GM12892 (cell line): ENCODE measurements around the gene OSBPL6.
A peak's percentile ranks its signal among the peaks of the same experiment; 100 is the strongest.

ENCODE experiments used
- DNase-seq: peaks from one replicate; pipeline ENCODE4 v3.0.0; 2011; ENCODE audit not compliant: insufficient read length
- FAIRE-seq: peaks from 2 replicates; lab custom pipeline; 2011; peaks lifted over from hg19 to GRCh38; lab: Jason Lieb, UNC
- POLR2A ChIP-seq: IDR thresholded peaks from 2 replicates; pipeline ENCODE4 v1.6.1; 2011; ENCODE audit warnings: low read depth, low read length, control low read depth
- POLR2AphosphoS5 ChIP-seq: IDR thresholded peaks from 2 replicates; pipeline ENCODE4 v1.6.1; 2011; ENCODE audit warnings: low read depth, low read length, control low read depth
- TAF1 ChIP-seq: IDR thresholded peaks from 2 replicates; pipeline ENCODE4 v1.6.1; 2011; ENCODE audit warnings: low read depth, mild to moderate bottlenecking, control low read depth, low read length, borderline replicate concordance

Gene OSBPL6

DNA sequence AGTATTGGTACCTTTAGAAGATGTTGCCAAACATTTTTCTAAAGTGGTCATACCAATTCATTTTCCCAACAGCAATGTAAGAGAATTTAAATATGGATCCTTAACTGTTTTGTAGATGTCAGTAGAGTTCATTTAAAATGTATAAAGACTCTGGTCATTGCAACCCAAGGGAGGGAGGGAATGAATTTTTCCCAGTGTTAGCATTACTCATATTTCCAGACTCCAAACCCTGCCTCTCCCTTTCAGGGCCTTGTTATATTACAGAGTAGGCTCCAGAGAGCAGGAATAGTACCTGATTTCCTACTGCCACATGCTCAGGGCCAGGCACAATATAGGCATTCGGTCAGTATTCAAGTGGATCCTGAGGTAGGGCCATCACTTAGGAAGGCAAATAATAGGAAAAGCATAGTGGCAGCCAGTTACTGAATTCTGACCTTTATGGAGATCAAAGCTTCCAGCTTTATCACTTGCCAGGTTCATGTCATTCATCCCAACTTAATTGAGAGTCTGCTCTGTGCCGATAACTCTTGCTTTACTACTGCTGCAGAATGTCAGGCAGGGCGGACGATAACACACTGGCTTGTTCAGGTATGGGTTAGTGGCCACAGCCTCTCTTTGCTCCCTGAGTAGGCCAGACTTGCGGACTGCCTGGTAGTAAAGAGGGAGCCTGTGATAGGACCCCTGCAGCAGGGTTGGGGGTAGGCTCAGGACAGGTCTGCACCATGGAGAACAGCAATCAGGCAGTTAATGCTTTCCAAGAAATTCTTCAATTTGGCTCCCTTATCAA, 75.3 kb downstream of the OSBPL6 start:
- FAIRE-seq (no peak), DNase-seq (no peak)
- TF ChIP-seq TAF1, result no peak
- no peak for TF ChIP-seq POLR2AphosphoS5
- TF ChIP-seq POLR2A, result no peak

DNA sequence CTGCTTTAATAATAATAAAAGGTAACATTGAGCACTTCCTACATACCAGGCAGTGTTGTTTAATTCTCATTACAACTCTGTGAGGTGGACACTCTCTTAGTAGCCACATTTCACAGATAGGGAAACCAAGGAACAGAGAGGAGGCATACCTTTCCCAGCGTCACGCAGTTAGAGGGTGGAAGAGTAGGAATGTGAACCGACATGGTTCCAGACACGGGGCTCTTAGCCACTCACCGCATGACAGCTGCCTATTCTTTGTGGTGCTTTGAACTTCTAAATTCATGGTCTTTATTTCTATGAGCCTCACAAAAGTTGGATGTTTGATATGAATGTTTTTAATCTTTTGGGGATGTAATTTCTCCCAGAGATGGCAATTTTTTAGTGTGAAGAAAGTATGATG, 76.0 kb downstream of the OSBPL6 start:
- TF ChIP-seq POLR2A (no peak), POLR2AphosphoS5 (no peak), TAF1 (no peak)
- DNase-seq (no peak), FAIRE-seq (no peak)

DNA sequence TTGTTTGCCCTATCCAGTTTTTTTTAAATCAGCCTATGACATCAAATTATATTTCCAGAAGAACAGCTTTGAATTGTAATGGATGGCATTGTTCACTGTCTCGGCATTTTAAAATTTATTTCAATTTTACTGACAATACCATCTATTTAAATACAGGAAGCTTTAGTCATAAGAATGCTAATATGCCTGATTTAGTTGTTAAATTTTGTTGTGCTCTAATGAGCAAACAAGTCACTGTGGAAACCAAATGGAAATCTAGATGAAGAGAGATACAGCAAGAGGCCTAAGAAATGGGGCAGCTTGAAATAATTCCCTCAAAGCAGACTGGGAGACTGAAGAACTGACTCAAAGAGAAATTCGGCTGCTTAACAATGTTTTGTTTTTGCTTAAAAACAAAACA, 76.8 kb downstream of the OSBPL6 start:
- no peak for FAIRE-seq
- DNase-seq, result no peak
- TF ChIP-seq TAF1, result no peak
- no peak for TF ChIP-seq POLR2A
- no peak for TF ChIP-seq POLR2AphosphoS5

DNA sequence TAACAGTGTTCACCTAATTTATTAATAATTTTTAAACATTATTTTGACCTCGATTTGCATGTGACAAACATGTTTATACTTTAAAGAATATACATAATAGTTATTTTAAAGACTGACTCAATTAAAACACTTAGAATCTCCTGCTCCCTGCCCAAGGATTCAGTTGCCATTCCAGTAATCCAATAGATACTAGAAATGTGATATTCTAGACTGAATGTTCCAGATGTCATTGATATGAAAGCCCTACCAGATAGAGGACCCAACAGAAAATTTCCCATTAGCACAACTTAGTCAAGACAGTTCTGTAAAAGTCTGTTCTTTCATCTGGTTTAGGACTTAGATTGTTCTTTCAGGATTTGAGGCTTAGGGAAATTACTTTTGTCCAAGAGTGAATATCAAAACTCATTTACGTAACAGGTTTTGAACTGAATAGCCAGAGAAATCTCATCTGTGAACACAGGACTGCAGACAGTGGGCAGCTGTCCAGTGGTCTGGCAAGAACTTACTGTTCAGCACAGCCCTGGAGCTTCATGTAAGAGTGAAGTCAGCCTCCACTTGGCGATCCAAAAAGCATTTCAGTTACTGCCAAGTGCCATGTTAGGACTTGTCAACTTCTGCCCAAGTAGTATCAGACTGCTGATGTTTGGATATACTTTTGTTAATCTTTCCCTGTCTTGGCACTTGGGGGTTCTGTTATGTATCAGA, 77.5 kb downstream of the OSBPL6 start:
- DNase-seq (no peak), FAIRE-seq (no peak)
- TF ChIP-seq TAF1 (no peak), POLR2A (no peak), POLR2AphosphoS5 (no peak)

DNA sequence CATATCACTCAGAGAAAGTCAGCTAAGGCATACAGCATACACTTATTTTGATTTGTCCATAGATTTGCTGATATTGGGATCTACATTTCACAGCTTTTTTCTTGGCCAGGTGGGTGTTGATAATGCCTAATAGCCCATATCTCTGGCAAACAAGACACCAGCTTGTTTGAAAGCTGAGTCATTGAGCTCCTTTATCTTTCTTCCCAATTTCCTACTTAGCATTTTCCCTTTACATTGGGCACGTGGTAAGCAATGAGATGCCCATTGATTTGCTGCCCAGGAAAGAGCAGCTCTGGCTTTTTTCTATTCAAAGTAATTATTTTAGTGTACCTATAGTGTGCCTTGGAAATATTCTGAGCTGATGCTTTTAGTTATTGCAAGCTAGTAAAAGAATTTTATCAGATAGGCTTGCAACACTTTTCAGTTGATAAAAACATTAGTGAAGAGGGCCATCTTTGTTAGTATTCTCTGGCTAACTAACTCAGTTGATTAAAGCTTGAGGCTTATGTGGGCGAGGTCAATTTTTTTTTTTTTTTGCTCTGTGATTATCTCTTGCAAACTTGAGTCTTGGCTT, 79.6 kb downstream of the OSBPL6 start:
- FAIRE-seq (no peak), DNase-seq (no peak)
- TF ChIP-seq TAF1 (no peak), POLR2A (no peak), POLR2AphosphoS5 (no peak)

DNA sequence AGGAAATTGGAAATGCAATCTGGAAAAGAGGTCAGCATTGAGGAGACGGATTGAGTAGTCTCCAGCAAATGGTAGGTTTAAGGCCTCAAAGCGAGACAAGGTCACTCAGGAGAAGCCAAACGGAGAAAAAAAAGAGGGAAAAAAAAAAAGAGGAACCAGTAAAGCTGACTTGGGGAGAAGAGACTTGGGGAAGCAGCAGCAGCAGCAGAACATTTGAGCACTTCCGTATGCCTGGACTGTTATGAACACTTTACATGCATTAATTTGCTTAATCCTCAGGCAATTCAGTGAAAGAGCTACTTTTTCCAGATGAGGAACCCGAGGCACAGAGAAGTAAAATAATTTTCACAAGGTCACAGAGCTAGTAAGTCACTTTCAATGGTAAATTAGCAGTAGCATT, 81.3 kb downstream of the OSBPL6 start:
- FAIRE-seq (no peak), DNase-seq (no peak)
- TF ChIP-seq POLR2A (no peak), TAF1 (no peak), POLR2AphosphoS5 (no peak)

DNA sequence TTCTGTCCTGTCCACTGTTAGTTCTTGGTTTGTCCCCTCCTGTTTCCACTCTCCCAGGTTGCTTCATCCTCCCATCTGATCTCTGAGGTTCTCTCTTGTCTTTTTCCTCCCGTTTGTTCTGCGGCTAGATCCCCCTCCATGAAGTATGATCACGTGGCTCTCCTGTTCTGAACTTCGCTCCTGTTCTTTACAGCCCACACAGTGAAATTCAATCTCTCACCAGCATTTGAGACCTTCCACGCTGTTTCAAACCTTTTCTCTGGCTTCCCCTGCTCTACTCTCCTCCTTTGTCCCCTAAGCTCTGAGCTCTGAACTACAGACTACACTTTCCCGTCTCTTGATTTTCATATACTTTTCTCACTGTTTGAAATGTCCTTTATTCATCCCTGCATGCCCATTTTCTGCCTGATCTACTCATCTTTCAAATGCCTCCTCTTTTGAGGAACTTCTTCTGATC, 83.5 kb downstream of the OSBPL6 start:
- DNase-seq (no peak), FAIRE-seq (no peak)

DNA sequence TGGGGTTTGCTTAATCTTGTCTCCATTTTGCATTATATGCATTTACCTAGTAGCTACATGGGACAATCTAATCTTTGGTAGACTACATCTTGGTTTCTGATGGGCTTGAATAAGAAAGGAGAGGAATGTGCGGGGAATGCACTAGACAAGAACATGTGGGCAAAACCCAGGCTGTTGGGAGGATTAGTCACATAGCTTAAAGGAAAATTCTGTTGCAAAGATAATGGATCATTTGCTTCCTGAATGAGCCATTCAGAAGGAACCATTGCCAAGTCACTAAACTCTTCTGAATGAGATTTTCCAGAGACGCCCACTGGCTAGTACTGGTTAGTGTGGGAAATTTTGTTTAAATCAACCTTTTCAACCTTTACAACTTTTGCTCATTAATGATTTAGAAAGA, 84.8 kb downstream of the OSBPL6 start:
- no peak for FAIRE-seq
- DNase-seq, result no peak
- TF ChIP-seq POLR2A, result no peak
- no peak for TF ChIP-seq TAF1
- TF ChIP-seq POLR2AphosphoS5, result no peak

More for the DNA sequence above, 83.5 kb downstream of the OSBPL6 start:
- TF ChIP-seq POLR2AphosphoS5 (no peak), TAF1 (no peak), POLR2A (no peak)

DNA sequence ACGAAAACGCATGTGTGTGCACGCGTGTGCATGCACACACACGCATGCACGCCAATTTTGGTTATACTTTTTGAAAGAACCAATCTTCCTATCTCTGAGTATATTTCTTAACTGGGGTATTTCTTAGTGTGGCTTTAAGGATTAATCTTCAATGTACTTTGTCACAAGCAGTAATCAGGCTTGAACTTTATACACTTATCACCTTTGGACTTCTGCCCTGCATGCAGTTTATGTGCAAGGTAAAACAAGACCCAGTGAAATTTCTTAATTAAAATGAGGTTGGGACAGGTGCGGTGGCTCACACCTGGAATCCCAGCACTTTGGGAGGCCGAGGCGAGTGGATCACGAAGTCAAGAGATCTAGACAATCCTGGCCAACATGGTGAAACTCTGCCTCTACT, 85.3 kb downstream of the OSBPL6 start:
- DNase-seq (no peak), FAIRE-seq (no peak)
- no peak for TF ChIP-seq POLR2AphosphoS5
- no peak for TF ChIP-seq POLR2A
- no peak for TF ChIP-seq TAF1

DNA sequence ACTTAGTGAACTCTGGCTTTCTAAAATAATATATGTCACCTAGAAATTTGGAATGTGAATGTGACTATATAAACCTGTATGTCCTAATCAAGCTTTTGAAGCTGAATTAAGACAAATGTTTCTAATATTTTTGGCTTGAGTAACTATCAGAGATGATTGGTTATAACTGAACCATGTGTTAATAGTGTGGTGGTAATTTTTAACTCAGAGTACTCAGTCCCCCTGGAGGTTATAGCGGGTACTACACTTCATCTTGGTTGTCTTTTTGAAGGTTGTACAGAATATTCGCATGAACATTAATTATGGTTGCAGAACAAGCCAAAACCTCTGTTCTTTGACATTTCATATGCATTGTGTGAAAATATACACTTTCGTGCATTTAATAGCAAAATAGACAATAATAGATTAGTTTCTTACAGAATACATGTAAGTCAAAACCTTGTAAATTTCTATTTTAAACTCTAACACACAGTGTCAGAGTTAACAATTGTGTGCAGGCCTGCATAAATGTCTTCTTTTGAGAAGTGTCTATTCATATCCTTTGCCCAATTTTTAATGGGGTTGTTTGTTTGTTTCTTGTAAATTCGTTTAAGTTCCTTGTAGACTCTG, 86.0 kb downstream of the OSBPL6 start:
- DNase-seq (no peak), FAIRE-seq (peak; percentile 57)
- TF ChIP-seq TAF1, result no peak
- TF ChIP-seq POLR2A, result no peak
- TF ChIP-seq POLR2AphosphoS5, result no peak

DNA sequence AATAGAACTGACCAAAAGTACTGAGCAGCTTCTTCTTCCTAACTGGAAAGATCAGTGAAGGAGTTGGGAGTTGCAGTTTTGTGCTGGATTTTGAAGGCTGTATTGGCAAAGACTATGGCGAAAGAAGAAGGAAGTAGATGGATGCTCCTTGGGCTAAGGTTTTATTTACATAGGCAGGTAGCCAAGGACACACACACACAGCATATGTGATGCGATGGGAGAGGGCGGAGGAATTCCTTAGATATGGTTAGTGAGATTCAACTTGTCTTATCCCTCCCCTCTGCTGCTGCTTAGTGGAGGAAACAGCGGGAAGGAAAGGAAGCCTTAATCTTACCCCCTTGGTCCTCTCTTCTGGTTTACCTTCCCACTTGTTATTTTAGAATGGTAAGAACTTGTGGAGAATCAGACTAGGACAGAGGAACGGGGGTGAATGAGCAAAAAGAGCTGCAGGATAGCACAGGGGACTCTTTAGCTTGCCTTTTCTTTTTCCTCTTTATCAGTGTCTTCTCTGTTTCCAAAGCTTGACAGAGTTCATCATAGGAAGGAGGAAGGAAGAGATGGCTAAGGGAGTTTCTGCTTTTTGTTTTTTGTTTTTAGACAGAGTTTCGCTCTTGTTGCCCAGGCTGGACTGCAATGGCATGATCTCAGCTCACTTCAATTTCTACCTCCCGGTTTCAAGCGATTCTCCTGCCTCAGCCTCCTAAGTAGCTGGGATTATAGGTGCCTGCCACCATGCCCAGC, 87.9 kb downstream of the OSBPL6 start:
- DNase-seq (no peak), FAIRE-seq (no peak)

More for the DNA sequence above, 87.9 kb downstream of the OSBPL6 start:
- TF ChIP-seq TAF1 (no peak), POLR2AphosphoS5 (no peak), POLR2A (no peak)
